ENCODE results near the gene ATN1.
"Not testable (repeated sequence)": the region's sequence is repeated elsewhere in the genome, so short reads cannot be mapped to it uniquely, and the experiment has no call there.

The ATN1 gene

DNA sequence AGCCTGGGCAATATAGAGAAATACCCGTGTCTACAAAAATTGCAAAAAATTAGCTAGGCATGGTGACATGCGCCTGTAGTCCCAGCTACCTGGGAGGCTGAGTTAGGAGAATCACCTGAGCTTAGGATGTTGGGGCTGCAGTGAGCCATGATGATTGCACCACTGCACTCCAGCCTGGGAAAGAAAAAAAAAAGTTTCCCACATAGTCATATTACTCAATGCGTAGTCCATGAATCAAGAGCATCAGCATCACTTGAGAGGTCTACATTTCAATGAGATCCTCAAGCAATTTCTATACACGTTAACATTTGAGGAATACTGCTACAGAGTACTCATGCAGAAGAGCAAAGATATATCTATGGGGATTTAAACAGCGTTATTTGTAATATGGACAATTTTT is 28.3 kb upstream of the ATN1 start:
- DNase-seq (ENCODE audit: low spot score) = no peak
- TF ChIP-seq, protein P1, sequence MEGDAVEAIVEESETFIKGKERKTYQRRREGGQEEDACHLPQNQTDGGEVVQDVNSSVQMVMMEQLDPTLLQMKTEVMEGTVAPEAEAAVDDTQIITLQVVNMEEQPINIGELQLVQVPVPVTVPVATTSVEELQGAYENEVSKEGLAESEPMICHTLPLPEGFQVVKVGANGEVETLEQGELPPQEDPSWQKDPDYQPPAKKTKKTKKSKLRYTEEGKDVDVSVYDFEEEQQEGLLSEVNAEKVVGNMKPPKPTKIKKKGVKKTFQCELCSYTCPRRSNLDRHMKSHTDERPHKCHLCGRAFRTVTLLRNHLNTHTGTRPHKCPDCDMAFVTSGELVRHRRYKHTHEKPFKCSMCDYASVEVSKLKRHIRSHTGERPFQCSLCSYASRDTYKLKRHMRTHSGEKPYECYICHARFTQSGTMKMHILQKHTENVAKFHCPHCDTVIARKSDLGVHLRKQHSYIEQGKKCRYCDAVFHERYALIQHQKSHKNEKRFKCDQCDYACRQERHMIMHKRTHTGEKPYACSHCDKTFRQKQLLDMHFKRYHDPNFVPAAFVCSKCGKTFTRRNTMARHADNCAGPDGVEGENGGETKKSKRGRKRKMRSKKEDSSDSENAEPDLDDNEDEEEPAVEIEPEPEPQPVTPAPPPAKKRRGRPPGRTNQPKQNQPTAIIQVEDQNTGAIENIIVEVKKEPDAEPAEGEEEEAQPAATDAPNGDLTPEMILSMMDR (IDR thresholded peaks at IDR 0.05; ENCODE audit: extremely low read depth, missing control alignments) = no peak

GRCh38 chr12:6899837-6900519 is 27.8 kb upstream of the ATN1 start:
- DNase-seq (ENCODE audit: low spot score) = no peak
- TF ChIP-seq, protein P1 (IDR thresholded peaks at IDR 0.05; ENCODE audit: extremely low read depth, missing control alignments) = no peak

- no peak for DNase-seq (ENCODE audit: low spot score)
- TF ChIP-seq, protein P1 (IDR thresholded peaks at IDR 0.05; ENCODE audit: extremely low read depth, missing control alignments) = no peak
These were observed 25.3 kb upstream of the ATN1 start for GRCh38 chr12:6902448-6902847.

GRCh38 chr12:6903722-6904121 is 24.0 kb upstream of the ATN1 start:
- DNase-seq (ENCODE audit: low spot score) = no peak
- TF ChIP-seq, protein P1 (IDR thresholded peaks at IDR 0.05; ENCODE audit: extremely low read depth, missing control alignments) = no peak

DNA sequence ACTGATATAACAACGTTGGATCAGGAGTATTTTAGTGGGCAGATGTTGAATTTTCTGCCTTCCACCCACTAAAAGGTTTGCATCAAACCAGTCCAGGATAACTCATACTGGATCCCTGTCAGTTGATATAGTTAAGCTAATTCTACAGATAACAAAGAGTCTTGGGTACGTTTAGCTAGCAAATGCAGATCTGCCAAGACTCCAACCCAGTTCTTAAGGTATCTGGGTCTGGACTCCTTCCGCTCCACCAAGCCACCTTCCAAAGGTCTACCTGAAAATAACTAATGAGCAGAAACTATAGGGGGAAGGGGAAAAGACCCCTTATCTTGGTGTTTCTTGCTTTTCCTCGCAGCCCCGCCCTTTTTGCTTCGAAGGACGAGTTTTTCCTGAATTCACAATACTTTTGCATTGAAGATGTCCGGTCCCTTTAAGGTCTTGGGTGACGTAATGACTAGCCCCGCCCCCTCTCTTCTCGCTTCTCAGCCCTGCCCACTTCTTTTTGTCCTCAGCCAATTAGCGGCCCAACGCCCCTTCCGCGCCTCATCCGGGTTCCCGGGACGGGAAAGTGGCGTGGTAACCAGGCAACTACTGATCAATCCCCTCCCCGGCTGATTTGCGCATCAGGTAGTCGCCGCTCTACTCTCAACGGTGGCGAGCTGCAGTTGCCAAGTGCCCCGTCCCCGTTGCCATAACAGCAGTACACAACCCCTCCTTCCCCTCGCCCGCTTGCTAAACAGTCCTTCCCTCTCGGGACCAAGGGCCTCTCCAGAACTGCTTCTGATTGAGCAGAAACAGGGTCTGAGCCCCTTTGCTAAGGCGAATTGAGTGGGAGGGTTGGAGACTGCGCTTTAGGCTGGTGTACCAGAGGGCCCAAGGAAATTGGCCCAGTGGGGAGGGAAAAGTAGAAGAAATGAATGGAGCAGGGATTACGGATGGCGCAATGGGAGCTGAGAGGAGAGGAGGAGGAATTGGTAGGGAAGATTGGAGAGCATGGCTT is 23.2 kb upstream of the ATN1 start, which contains the start of gene LRRC23:
LRRC23 (plus strand) TSS at position 543 of the 997 bp plus-strand sequence. CDS start 812 bp downstream, outside the sequence.
- DNase-seq (ENCODE audit: low spot score) = peak; percentile 93
- TF ChIP-seq, protein P1 (IDR thresholded peaks at IDR 0.05; ENCODE audit: extremely low read depth, missing control alignments) = no peak

GRCh38 chr12:6905414-6906040 is 22.2 kb upstream of the ATN1 start:
- TF ChIP-seq, protein P1 (IDR thresholded peaks at IDR 0.05; ENCODE audit: extremely low read depth, missing control alignments) = no peak
- DNase-seq (ENCODE audit: low spot score) = no peak

DNA sequence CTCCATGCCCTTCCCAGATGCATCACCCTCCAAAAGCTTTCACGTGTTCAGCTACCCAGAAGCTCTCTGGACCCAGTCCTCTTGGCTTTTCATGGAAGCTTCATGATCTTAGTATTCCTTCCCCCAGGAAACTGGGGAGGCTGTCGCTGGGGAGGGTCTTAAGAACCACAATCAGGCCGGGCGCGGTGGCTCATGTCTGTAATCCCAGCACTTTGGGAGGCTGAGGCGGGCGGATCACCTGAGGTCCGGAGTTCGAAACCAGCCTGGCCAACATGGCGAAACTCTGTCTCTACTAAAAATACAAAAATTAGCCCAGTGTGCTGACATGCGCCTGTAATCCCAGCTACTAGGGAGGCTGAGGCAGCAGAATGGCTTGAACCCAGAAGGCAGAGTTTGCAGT is 19.6 kb upstream of the ATN1 start:
- DNase-seq (ENCODE audit: low spot score) = not testable (repeated sequence)
